Measurements from ENCODE around the gene C1R. TPM values are rescaled to one million over a fixed set of nuclear protein-coding genes. Genes with fewer than 3 reads are reported as not detected.

Gene C1R
- total and polyA plus RNA-seq, 10 donors: 91.8 to 421 (median 282) TPM

- intact Hi-C loops (cut with DNase I; ENCODE audit: low total_unique reads): loop anchor here (10.0 kb wide), 1 partner anchor 76 kb away; the partner anchor contains the start of gene LPCAT3
- peak in 1 of 3 donors; percentile 21 for TF ChIP-seq POLR2AphosphoS5 (IDR thresholded peaks at IDR 0.05)
- TF ChIP-seq CTCF (IDR thresholded peaks at IDR 0.05 in 8 of 11, conservative IDR thresholded peaks at IDR 0.05 in 3 of 11): no peak
- Histone ChIP-seq H3K36me3 (peaks cover 0 to 47% (median 6%) of the 10 kb centered on the region in 6 donors), H3K27me3 (replicated peaks in 1 of 7) (no peaks in the 10 kb centered on the region), H3K9me3 (no peaks in the 10 kb centered on the region), H3K4me3 (peak overlapping the region in 7 of 8 donors; percentile 7 to 71 (median 48)), H3K27ac (peak overlapping the region; percentile 1 to 82 (median 68)), H3K4me1 (peaks cover 0 to 49% (median 22%) of the 10 kb centered on the region in 6 donors)
- DNase-seq: no peak
- 72 to 82% (median 76%) methylated on average over 16 of the region's 16 CpGs for WGBS, 5 donors
Measured at GRCh38 chr12:7090222-7090998, 1.8 kb downstream of the C1R start.

GRCh38 chr12:7089196-7089871 is 2.9 kb downstream of the C1R start:
- H3K27me3 ChIP-seq (replicated peaks in 1 of 7): no peaks in the 10 kb centered on the region
- H3K4me1 ChIP-seq: peaks cover 0 to 45% (median 22%) of the 10 kb centered on the region in 6 donors
- peak overlapping the region in 4 of 8 donors; percentile 74 to 82 (median 78) for H3K27ac ChIP-seq
- intact Hi-C loops (cut with DNase I; ENCODE audit: low total_unique reads): no loop called here
- 73 to 93% (median 88%) methylated on average over 10 to 11 of the region's 11 CpGs for WGBS, 5 donors
- no peak for TF ChIP-seq CTCF (IDR thresholded peaks at IDR 0.05 in 8 of 11, conservative IDR thresholded peaks at IDR 0.05 in 3 of 11)
- peak in 1 of 3 donors; percentile 24 for TF ChIP-seq POLR2AphosphoS5 (IDR thresholded peaks at IDR 0.05)
- no peaks in the 10 kb centered on the region for H3K9me3 ChIP-seq
- H3K36me3 ChIP-seq: peaks cover 0 to 56% (median 6%) of the 10 kb centered on the region in 6 donors
- DNase-seq: no peak
- peak overlapping the region in 1 of 8 donors; percentile 71 for H3K4me3 ChIP-seq

- Histone ChIP-seq H3K4me3 (no peak overlapping the region), H3K9me3 (no peaks in the 10 kb centered on the region), H3K4me1 (peaks cover 0 to 9% (median 0%) of the 10 kb centered on the region in 6 donors), H3K27ac (no peak overlapping the region), H3K36me3 (peaks cover 0 to 70% (median 8%) of the 10 kb centered on the region in 6 donors), H3K27me3 (replicated peaks in 1 of 7) (no peaks in the 10 kb centered on the region)
- TF ChIP-seq CTCF (IDR thresholded peaks at IDR 0.05 in 8 of 11, conservative IDR thresholded peaks at IDR 0.05 in 3 of 11): no peak
- no peak for DNase-seq
- intact Hi-C loops (cut with DNase I; ENCODE audit: low total_unique reads): no loop called here
Measured at GRCh38 chr12:7083125-7083524, 9.1 kb downstream of the C1R start.

- H3K4me3 ChIP-seq: no peak overlapping the region
- DNase-seq: no peak
- TF ChIP-seq POLR2AphosphoS5 (IDR thresholded peaks at IDR 0.05) (no peak), POLR2A (IDR thresholded peaks at IDR 0.05) (no peak), CTCF (IDR thresholded peaks at IDR 0.05 in 8 of 11, conservative IDR thresholded peaks at IDR 0.05 in 3 of 11) (no peak)
- peaks cover 0 to 9% (median 0%) of the 10 kb centered on the region in 6 donors for H3K4me1 ChIP-seq
- H3K27me3 ChIP-seq (replicated peaks in 1 of 7): no peaks in the 10 kb centered on the region
- no peaks in the 10 kb centered on the region for H3K9me3 ChIP-seq
- H3K27ac ChIP-seq: peak overlapping the region in 2 of 8 donors; percentile 4 to 11
- H3K36me3 ChIP-seq: peaks cover 0 to 49% (median 6%) of the 10 kb centered on the region in 6 donors
- intact Hi-C loops (cut with DNase I; ENCODE audit: low total_unique reads): no loop called here
- WGBS, 5 donors: 82 to 92% (median 86%) methylated on average over 11 to 14 of the region's 14 CpGs
Measured at GRCh38 chr12:7081037-7081436, 11.2 kb downstream of the C1R start.
